ENCODE measurements around the gene MMGT1.

Gene MMGT1

GRCh38 chrX:135973548-135974278 is at the start of gene MMGT1:
MMGT1 (minus strand) TSS chrX:135973988; CDS start chrX:135973675, 313 bp downstream.
- peak; percentile 44 for DNase-seq (ENCODE audit: low spot score)

- DNase-seq (ENCODE audit: low spot score) = no peak
Measured at GRCh38 chrX:136021903-136022302, 48.1 kb upstream of the MMGT1 start.

- no peak for DNase-seq (ENCODE audit: low spot score)
Measured at GRCh38 chrX:136021160-136021559, 47.4 kb upstream of the MMGT1 start.

- no peak for DNase-seq (ENCODE audit: low spot score)
Measured at GRCh38 chrX:136019226-136019625, 45.4 kb upstream of the MMGT1 start.

GRCh38 chrX:136016881-136017280 is 43.1 kb upstream of the MMGT1 start:
- no peak for DNase-seq (ENCODE audit: low spot score)

GRCh38 chrX:136015016-136015415 is 41.2 kb upstream of the MMGT1 start:
- DNase-seq (ENCODE audit: low spot score) = no peak

GRCh38 chrX:135988245-135988644 is 14.5 kb upstream of the MMGT1 start:
- no peak for DNase-seq (ENCODE audit: low spot score)

GRCh38 chrX:135985973-135986310 is 12.2 kb upstream of the MMGT1 start:
- no peak for DNase-seq (ENCODE audit: low spot score)

GRCh38 chrX:135985157-135985972 is 11.6 kb upstream of the MMGT1 start, which contains the start of gene SLC9A6:
SLC9A6 (plus strand) TSS chrX:135985435; CDS start chrX:135985659, 224 bp downstream.
- peak; percentile 41 for DNase-seq (ENCODE audit: low spot score)

GRCh38 chrX:135984791-135985156 is 11.0 kb upstream of the MMGT1 start:
- DNase-seq (ENCODE audit: low spot score) = no peak

GRCh38 chrX:135984256-135984655 is 10.5 kb upstream of the MMGT1 start:
- no peak for DNase-seq (ENCODE audit: low spot score)

- DNase-seq (ENCODE audit: low spot score) = no peak
Measured at GRCh38 chrX:135982860-135983259, 9.1 kb upstream of the MMGT1 start.

- no peak for DNase-seq (ENCODE audit: low spot score)
Measured at GRCh38 chrX:135981668-135982067, 7.9 kb upstream of the MMGT1 start.

GRCh38 chrX:135981010-135981409 is 7.2 kb upstream of the MMGT1 start:
- no peak for DNase-seq (ENCODE audit: low spot score)

- no peak for DNase-seq (ENCODE audit: low spot score)
Measured at GRCh38 chrX:135977611-135978010, 3.8 kb upstream of the MMGT1 start.

GRCh38 chrX:135975421-135975820 is 1.6 kb upstream of the MMGT1 start:
- no peak for DNase-seq (ENCODE audit: low spot score)

- peak; percentile 35 for DNase-seq (ENCODE audit: low spot score)
Measured at GRCh38 chrX:135974279-135974856, 580 bp upstream of the MMGT1 start.

GRCh38 chrX:135973025-135973547 is 702 bp downstream of the MMGT1 start:
- DNase-seq (ENCODE audit: low spot score) = no peak

GRCh38 chrX:135951291-135951690 is 22.5 kb downstream of the MMGT1 start:
- no peak for DNase-seq (ENCODE audit: low spot score)

GRCh38 chrX:135944486-135944885 is 29.3 kb downstream of the MMGT1 start:
- no peak for DNase-seq (ENCODE audit: low spot score)

- no peak for DNase-seq (ENCODE audit: low spot score)
Measured at GRCh38 chrX:135931644-135932487, 41.9 kb downstream of the MMGT1 start.

- no peak for DNase-seq (ENCODE audit: low spot score)
Measured at GRCh38 chrX:135927897-135928296, 45.9 kb downstream of the MMGT1 start.
